Astrocyte (in vitro differentiated cells and primary cell): Measurements from ENCODE around the gene ANKLE1. TPM values are rescaled to one million over a fixed set of nuclear protein-coding genes. Genes with fewer than 3 reads are reported as not detected.

ENCODE experiments used
- DNase-seq: peaks from one replicate; pipeline ENCODE4 v3.0.0-alpha.2; 2010; ENCODE audit warnings: low read depth
- FAIRE-seq: peaks from 2 replicates; lab custom pipeline; 2011; peaks lifted over from hg19 to GRCh38; lab: Jason Lieb, UNC
- H2AFZ ChIP-seq: 2 replicates; pipeline ENCODE4 v1.6.0; 2012; ENCODE audit warnings: low read depth, low read length, inconsistent platforms
- H3K27ac ChIP-seq: 2 replicates; pipeline ENCODE4 v1.5.1; 2011; ENCODE audit warnings: low read depth, low read length, inconsistent platforms
- H3K27me3 ChIP-seq: 2 replicates; pipeline ENCODE4 v1.6.0; 2011; ENCODE audit warnings: low read length, inconsistent platforms; ENCODE audit not compliant: insufficient read depth
- H3K36me3 ChIP-seq: 2 replicates; pipeline ENCODE4 v1.5.1; 2011; ENCODE audit warnings: low read length, inconsistent platforms; ENCODE audit not compliant: insufficient read depth
- H3K4me1 ChIP-seq: 2 replicates; pipeline ENCODE4 v1.5.1; 2011; ENCODE audit warnings: low read length, inconsistent platforms; ENCODE audit not compliant: insufficient read depth
- H3K4me2 ChIP-seq: 2 replicates; pipeline ENCODE4 v1.6.0; 2012; ENCODE audit warnings: low read length, inconsistent platforms
- H3K4me3 ChIP-seq: 2 replicates; pipeline ENCODE4 v1.5.1; 2011; ENCODE audit warnings: low read depth, mild to moderate bottlenecking, low read length, inconsistent platforms; ENCODE audit not compliant: insufficient read depth
- H3K79me2 ChIP-seq: 2 replicates; pipeline ENCODE4 v1.6.0; 2012; ENCODE audit warnings: mild to moderate bottlenecking, low read length, inconsistent platforms; ENCODE audit not compliant: insufficient read depth
- H3K9ac ChIP-seq: 2 replicates; pipeline ENCODE4 v1.6.0; 2012; ENCODE audit warnings: mild to moderate bottlenecking, low read length, inconsistent platforms
- H3K9me3 ChIP-seq: 2 replicates; pipeline ENCODE4 v1.5.1; 2012; ENCODE audit warnings: low read depth, mild to moderate bottlenecking, low read length, inconsistent platforms; ENCODE audit not compliant: insufficient read depth
- H4K20me1 ChIP-seq: 2 replicates; pipeline ENCODE4 v1.6.0; 2012; ENCODE audit warnings: low read length, inconsistent platforms; ENCODE audit not compliant: insufficient read depth
- H3K27ac Mint-ChIP-seq: one replicate; pipeline ENCODE4 v1.8.0; 2021; ENCODE audit warnings: mild to moderate bottlenecking, mixed read lengths; ENCODE audit not compliant: unreplicated experiment
- H3K27me3 Mint-ChIP-seq: one replicate; pipeline ENCODE4 v1.8.0; 2021; ENCODE audit warnings: low read depth, mixed read lengths; ENCODE audit not compliant: unreplicated experiment
- H3K36me3 Mint-ChIP-seq: one replicate; pipeline ENCODE4 v1.8.0; 2021; ENCODE audit warnings: low read depth, mixed read lengths; ENCODE audit not compliant: unreplicated experiment
- H3K4me1 Mint-ChIP-seq: one replicate; pipeline ENCODE4 v1.8.0; 2021; ENCODE audit warnings: low read depth, mixed read lengths; ENCODE audit not compliant: unreplicated experiment
- H3K4me3 Mint-ChIP-seq: one replicate; pipeline ENCODE4 v1.8.0; 2021; ENCODE audit warnings: mild to moderate bottlenecking, moderate library complexity, mixed read lengths; ENCODE audit not compliant: unreplicated experiment
- H3K9me3 Mint-ChIP-seq: one replicate; pipeline ENCODE4 v1.8.0; 2021; ENCODE audit warnings: mild to moderate bottlenecking, mixed read lengths; ENCODE audit not compliant: unreplicated experiment
- EZH2 ChIP-seq: IDR thresholded peaks from 2 replicates; pipeline ENCODE4 v1.6.1; 2012; ENCODE audit warnings: mild to moderate bottlenecking, low read length, inconsistent platforms; ENCODE audit not compliant: insufficient read depth
- total RNA-seq: library from RNA; stranded (reverse); gene quantifications from 2 replicates; pipeline ENCODE4 v1.2.1, GENCODE V29; 2021
- TF ChIP-seq, protein P1 (sequence below): IDR thresholded peaks from 2 replicates; pipeline ENCODE4 v1.5.1; 2011; ENCODE audit warnings: low read depth, mild to moderate bottlenecking, inconsistent platforms, low read length, moderate library complexity; ENCODE audit not compliant: insufficient read depth

Gene ANKLE1
- total RNA-seq, 1 donor from 2014 or later: 1.8 TPM

DNA sequence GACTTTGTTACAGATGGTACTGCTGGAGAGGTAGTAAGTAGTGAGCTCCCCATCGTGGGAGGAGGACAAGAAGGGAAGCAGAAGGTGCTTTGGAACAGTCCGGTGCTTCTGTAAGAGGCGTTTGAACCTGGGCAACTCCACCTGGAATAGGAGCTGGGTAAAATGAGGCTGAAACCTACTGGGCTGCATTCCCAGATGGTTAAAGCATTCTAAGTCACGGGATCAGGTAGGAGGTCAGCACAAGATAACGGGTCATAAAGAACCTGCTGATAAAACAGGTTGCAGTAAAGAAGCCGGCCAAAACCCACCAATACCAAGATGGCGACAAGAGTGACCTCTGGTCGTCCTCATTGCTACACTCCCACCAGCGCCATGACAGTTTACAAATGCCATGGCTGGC is 5.1 kb downstream of the ANKLE1 start:
- H3K79me2 ChIP-seq: no peaks in the 10 kb centered on the region
- no peaks in the 10 kb centered on the region for H3K9me3 ChIP-seq
- Mint-ChIP-seq H3K9me3 (no peaks in the 10 kb centered on the region), H3K27ac (no peak overlapping the region), H3K27me3 (peaks cover 3% of the 10 kb centered on the region), H3K36me3 (peaks cover 4% of the 10 kb centered on the region), H3K4me3 (no peak overlapping the region), H3K4me1 (no peaks in the 10 kb centered on the region)
- H2AFZ ChIP-seq: no peak overlapping the region
- peaks cover under 1% of the 10 kb centered on the region for H3K4me1 ChIP-seq
- DNase-seq: no peak
- TF ChIP-seq EZH2: no peak
- TF ChIP-seq, protein P1, sequence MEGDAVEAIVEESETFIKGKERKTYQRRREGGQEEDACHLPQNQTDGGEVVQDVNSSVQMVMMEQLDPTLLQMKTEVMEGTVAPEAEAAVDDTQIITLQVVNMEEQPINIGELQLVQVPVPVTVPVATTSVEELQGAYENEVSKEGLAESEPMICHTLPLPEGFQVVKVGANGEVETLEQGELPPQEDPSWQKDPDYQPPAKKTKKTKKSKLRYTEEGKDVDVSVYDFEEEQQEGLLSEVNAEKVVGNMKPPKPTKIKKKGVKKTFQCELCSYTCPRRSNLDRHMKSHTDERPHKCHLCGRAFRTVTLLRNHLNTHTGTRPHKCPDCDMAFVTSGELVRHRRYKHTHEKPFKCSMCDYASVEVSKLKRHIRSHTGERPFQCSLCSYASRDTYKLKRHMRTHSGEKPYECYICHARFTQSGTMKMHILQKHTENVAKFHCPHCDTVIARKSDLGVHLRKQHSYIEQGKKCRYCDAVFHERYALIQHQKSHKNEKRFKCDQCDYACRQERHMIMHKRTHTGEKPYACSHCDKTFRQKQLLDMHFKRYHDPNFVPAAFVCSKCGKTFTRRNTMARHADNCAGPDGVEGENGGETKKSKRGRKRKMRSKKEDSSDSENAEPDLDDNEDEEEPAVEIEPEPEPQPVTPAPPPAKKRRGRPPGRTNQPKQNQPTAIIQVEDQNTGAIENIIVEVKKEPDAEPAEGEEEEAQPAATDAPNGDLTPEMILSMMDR: no peak
- no peaks in the 10 kb centered on the region for H3K27me3 ChIP-seq
- H3K4me3 ChIP-seq: no peak overlapping the region
- H3K4me2 ChIP-seq: no peak overlapping the region
- H3K9ac ChIP-seq: no peak overlapping the region
- H3K27ac ChIP-seq: no peak overlapping the region
- no peaks in the 10 kb centered on the region for H4K20me1 ChIP-seq
- no peaks in the 10 kb centered on the region for H3K36me3 ChIP-seq
- no peak for FAIRE-seq

GRCh38 chr19:17289489-17289888 is 7.8 kb downstream of the ANKLE1 start:
- Histone ChIP-seq H2AFZ (peak overlapping the region; percentile 50), H3K79me2 (no peaks in the 10 kb centered on the region), H4K20me1 (no peaks in the 10 kb centered on the region), H3K9ac (no peak overlapping the region), H3K4me3 (no peak overlapping the region), H3K4me1 (peaks cover 5% of the 10 kb centered on the region), H3K4me2 (peak overlapping the region; percentile 59), H3K36me3 (no peaks in the 10 kb centered on the region), H3K27ac (no peak overlapping the region), H3K9me3 (no peaks in the 10 kb centered on the region), H3K27me3 (no peaks in the 10 kb centered on the region)
- Mint-ChIP-seq H3K36me3 (peaks cover 4% of the 10 kb centered on the region), H3K27me3 (no peaks in the 10 kb centered on the region), H3K4me1 (no peaks in the 10 kb centered on the region), H3K9me3 (no peaks in the 10 kb centered on the region), H3K4me3 (no peak overlapping the region), H3K27ac (no peak overlapping the region)
- FAIRE-seq (no peak), DNase-seq (peak; percentile 85)
- TF ChIP-seq, protein P1: no peak
- TF ChIP-seq EZH2: no peak

GRCh38 chr19:17292301-17293074 is 10.8 kb downstream of the ANKLE1 start:
- peak overlapping the region; percentile 91 for H3K4me2 ChIP-seq
- Mint-ChIP-seq H3K4me1 (peaks cover 2% of the 10 kb centered on the region), H3K9me3 (peaks cover 1% of the 10 kb centered on the region), H3K4me3 (peak overlapping the region; percentile 82), H3K36me3 (peaks cover 7% of the 10 kb centered on the region), H3K27ac (peak overlapping the region; percentile 66), H3K27me3 (no peaks in the 10 kb centered on the region)
- DNase-seq (peak; percentile 67), FAIRE-seq (no peak)
- no peaks in the 10 kb centered on the region for H3K27me3 ChIP-seq
- peak overlapping the region; percentile 75 for H3K9ac ChIP-seq
- no peak overlapping the region for H3K27ac ChIP-seq
- no peaks in the 10 kb centered on the region for H3K36me3 ChIP-seq
- no peaks in the 10 kb centered on the region for H3K9me3 ChIP-seq
- H3K4me3 ChIP-seq: peak overlapping the region; percentile 60
- no peak for TF ChIP-seq EZH2
- TF ChIP-seq, protein P1: peak; percentile 71
- H4K20me1 ChIP-seq: no peaks in the 10 kb centered on the region
- peak overlapping the region; percentile 99 for H2AFZ ChIP-seq
- no peaks in the 10 kb centered on the region for H3K79me2 ChIP-seq
- peaks cover 5% of the 10 kb centered on the region for H3K4me1 ChIP-seq
